Stimulated activated CD4-positive, alpha-beta T cell treated with anti-CD3 and anti-CD28 coated beads, Interleukin-4, amount 100 ng/mL, for 4 hours (primary cell): ENCODE measurements around the gene JOSD2.

Experiments
- DNase-seq, 2 experiments: peaks; one replicate each; pipeline ENCODE4 v3.0.0-alpha.2; 2020

JOSD2 gene, protein sequence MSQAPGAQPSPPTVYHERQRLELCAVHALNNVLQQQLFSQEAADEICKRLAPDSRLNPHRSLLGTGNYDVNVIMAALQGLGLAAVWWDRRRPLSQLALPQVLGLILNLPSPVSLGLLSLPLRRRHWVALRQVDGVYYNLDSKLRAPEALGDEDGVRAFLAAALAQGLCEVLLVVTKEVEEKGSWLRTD

DNA sequence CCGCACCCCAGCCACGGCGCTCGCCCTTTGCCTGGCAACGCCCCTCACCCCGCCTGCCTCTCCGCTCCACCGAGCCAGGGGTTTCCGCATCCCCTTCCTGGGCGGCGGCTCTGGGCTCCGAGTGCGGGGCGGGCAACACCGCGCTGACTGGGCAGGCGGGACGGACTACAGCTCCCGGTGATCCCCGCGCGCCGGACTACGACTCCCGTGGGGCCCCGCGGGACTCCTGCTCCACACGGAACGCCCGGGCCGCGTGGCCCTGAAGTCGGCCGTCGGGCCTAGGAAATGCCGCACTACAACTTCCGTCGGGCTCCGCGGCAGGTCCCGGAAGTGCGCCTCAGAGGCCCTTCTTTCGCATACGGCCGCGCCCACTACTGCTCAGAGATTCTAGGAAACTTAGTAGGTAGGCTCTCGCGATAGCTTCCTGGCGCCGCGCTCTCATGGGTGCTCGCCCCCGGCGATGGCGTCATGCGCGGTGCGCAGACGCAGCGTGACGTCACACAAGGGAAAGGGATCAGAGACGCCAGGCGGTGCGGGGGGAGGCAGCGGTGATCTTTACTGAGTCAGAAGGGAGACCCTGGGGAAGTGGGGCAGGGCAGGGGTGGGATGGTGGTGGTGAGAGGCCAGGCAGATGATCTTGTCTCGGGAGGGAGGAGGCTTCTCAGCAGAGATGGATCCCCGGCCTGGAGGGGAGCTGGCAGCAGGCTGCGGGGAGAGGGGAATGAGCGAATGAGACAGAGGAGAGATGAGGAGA lies at the start of gene JOSD2:
TSS of gene JOSD2 (minus strand) at position 123 of the 754 bp plus-strand sequence. CDS start 760 bp downstream, outside the sequence.
- DNase-seq = peak; percentile 96 to 99

- no peak for DNase-seq
Observed at GRCh38 chr19:50559636-50560035, 48.6 kb upstream of the JOSD2 start.

- DNase-seq = no peak
Observed at GRCh38 chr19:50558449-50558848, 47.5 kb upstream of the JOSD2 start.

DNA sequence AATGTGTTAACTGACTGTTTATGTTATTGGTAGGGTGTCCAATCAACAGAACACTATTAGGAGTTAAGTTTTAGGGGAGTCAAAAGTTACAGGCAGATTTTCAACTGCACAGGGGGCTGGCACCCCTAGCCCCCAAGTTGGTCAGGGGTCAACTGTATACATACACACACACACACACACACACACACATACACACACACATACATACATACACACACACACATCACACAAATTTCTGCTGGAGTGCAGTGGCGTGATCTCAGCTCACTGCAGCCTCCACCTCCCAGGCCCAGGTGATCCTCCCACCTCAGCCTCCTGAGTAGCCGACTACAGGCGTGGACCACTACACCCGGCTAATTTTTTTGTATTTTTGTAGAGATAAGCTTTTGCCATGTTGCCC lies 47.0 kb upstream of the JOSD2 start:
- no peak for DNase-seq

GRCh38 chr19:50557009-50557613 lies 46.1 kb upstream of the JOSD2 start:
- DNase-seq = no peak

- DNase-seq = peak; percentile 61 to 78
Observed at GRCh38 chr19:50556282-50557008, 45.5 kb upstream of the JOSD2 start.

DNA sequence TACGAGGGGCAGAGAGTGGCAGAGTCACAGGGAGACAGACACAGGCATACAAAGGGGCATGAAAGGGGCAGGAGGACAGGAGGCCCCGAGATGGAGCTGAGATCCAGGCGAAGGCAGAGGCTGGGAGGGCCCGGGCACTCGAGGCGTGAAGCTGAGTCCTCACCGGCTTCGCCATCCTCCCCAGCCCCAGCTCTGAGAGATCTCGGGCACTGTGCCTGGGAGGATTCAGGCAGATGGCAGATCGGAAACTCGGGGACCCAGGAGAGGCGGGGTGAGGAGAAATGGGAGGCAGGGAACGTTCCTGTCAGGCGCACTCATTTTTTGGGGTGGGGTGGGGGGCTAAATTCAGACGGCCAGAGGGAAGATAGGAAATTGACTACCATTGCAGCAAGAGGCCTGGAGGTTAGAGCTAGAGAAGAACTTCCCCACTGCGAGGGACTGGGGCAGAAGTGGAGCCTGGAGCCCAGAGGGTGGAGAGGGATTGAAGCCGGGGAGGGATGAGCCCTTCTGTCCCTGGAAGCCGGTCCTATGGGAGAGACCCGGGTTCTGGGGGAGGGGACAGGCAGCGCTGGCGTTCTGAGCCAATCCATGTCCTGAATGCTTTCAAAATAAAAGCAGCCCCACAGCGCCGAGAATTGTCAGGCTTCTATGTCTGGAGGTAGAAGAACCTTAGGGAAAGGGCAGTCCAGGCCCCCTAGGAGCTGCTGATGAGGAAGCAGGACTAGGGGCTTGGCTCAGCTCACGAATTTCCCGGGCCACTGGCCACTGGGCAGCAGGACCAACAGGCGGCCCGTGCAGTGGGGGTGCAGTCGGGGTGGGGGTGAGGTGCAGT lies 44.7 kb upstream of the JOSD2 start:
- DNase-seq = no peak

DNA sequence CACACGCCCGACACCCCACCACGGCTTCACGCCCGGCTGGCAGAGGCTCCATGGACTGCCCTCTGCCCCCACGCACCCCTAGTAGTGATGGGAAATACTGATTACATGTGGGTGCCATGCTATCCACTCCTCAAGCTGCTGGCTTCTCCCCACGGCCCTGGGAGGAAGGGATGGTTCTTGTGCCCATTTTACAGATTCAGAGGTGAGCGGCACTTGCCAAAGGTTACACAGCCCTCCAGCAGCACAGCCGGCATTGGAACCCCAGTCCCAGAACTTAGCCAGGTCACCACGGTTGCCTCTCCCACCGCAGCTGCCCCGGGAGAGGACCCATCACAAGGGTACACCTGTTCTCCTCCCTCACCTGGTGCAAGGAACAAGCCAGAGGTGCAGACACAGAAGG lies 44.0 kb upstream of the JOSD2 start:
- no peak for DNase-seq

DNA sequence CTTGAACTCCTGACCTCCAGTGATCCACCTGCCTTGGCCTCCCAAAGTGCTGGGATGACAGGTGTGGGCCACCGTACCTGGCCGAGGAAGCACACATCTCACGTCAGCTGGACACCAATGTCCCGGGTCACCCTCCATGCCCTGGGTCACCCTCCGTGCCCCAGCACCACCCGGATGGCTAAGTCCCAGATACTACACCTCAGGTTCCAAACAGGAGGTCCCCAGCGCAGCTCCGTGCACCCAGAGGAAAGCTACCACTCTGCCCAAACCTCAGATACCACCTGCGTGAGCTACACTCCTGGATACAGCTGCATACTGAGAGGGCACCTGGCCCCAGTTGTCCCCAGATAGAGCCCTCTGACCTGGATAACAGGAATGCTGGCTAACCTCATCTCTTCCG lies 43.2 kb upstream of the JOSD2 start:
- DNase-seq = no peak

DNA sequence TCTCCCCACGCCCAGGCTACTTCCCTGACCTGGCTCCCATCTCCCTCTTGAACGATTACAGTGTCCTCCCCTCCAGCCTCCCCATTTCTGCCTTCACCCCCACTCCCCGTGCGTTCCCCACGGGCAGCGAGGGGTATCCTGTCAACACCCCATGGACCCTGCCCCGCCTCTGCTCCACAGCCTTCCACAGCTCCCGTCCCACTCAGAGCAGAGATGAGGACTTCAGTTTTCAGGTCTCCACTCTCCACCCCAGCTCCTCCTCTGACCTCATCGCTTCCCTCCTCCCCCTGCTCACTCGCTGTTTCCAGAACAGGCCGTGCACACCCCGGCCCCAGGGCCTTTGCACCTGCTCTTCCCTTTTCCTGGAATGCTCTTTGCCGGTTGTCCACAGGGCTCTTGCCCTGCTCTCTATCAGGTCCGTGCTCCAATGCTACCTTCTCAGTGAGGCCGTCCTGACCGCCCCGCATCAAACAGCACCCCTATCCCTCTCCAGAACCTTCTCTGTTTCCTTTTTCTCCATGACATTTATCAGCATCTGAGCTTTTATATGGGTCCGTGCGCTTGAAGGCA lies 42.2 kb upstream of the JOSD2 start:
- DNase-seq = no peak

- DNase-seq = no peak
Observed at GRCh38 chr19:50552540-50552939, 41.5 kb upstream of the JOSD2 start.

GRCh38 chr19:50551715-50552187 lies 40.8 kb upstream of the JOSD2 start:
- DNase-seq = no peak

DNA sequence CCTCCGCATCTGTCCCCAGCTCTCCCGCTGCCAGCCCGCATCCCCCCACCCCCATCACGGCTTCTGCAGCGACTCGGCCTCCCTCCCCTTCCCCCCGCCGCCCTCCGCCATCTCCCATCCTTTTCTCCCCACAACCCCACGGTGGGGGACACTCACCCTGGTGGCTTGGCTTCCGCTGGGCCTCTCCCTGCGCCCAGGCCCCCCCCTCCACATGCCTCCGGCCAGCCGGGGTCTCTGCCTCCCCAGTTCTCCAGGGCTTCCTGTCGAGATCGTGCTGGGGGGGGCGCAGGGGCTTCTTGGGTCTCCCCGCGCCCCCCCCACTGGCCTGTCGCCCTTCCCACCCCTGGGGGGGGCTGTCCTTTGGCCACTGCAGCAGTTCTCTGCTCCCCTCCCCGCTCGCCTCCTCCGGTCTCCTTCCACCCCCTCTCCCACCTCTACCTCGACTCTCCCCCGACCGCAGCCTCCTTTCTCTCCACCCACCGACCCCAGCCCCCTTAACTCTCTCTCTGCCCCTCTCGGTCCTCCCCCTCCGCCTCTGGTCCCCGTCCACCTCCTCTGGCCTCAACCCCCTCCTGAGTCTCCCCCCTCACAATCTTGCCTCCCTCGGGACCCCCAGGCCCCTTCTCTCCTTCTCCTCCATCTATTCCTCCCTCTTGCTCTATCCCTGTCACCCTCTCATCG lies 40.2 kb upstream of the JOSD2 start:
- no peak for DNase-seq

- DNase-seq = no peak
Observed at GRCh38 chr19:50550594-50550966, 39.6 kb upstream of the JOSD2 start.

- DNase-seq = no peak
Observed at GRCh38 chr19:50549927-50550593, 39.1 kb upstream of the JOSD2 start.

DNA sequence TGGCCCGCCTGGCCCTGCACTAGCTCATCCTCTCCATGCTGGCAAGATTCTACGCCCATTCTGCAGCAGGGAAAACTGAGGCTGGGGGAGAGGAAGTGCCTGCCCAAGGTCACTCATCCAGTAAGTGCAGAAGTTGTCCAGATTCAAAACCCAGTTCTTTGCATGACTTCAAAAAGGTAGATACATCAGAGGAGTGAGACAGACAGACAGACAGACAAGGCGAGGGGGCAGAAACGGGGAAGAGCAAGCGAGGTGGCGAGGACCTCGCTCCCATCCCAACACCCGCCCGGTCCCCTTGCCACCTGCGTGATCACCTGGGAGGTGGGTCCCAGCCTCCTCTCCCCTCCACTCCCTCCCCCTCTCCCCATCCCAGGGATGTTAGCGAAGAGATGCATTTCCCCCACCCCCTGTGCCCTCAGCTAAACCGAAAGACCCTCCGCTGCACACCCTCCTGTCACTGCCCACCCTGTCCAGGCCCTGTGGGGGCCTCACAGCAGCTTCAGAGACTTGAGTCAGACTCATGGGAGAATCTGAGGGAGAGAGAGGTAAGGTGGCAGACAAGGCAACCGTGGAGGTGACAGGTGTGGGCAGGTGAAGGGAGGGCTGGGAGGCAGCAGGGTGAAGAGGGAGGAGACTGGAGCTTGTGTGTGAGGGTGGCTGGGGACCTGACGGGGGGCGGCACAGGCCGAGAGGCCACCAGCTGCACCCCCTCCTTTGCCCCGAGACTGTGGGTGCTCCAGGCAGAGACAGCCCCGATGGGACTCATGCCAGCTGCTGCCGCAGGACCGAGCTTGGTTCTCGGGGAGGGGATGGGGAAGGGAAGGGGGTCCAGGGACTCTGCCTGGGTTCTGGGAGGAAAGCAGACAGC lies 38.3 kb upstream of the JOSD2 start:
- no peak for DNase-seq

- DNase-seq = no peak
Observed at GRCh38 chr19:50548191-50549058, 37.4 kb upstream of the JOSD2 start.

DNA sequence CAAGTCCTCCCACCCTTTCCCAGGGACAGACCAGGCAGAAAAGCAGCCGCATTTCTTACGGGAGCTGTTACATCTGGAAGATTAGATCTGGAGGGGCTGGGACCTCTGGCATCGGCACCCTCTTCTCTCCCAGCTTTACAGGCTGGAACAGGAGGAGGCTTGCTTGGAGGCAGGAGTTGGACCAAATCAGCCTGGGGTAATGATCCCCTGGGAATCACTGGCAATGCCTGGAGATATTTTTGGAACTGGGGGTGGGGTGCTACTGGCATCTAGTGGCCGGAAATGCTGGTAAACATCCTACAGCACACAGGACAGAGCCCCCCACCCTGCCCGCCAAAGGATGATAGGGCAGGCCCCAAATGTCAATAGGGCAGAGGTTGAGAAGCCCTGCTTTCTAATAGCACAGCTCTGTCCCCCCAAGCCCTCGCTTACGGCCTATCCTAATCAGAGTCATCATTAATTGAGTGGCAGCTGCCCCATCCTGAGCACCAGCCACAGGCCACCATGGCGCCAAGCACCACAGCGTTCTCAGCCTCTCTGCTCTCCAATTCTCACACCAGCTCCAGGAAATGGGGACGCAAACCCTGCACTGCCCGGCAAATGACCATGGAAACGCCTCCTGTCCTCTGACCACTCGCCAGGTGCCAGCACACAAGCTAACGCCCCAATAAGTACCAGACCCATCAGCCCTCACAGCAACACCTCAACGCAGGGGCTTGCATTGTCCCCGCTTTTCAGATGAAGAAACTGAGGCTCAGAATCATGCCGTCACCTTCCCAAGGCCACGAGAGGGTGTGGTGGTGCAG lies 36.6 kb upstream of the JOSD2 start:
- DNase-seq = no peak
